GM19043 (cell line): Measurements from ENCODE around the gene C16orf78.

Experiments used
- ATAC-seq: cut with Tn5 transposase; IDR thresholded peaks from one replicate; pipeline ENCODE4 v1.9.1; 2021; ENCODE audit warnings: low read depth; ENCODE audit not compliant: unreplicated experiment

The C16orf78 gene

GRCh38 chr16:49378816-49379215, 5.2 kb downstream of the C16orf78 start:
- no peak for ATAC-seq

DNA sequence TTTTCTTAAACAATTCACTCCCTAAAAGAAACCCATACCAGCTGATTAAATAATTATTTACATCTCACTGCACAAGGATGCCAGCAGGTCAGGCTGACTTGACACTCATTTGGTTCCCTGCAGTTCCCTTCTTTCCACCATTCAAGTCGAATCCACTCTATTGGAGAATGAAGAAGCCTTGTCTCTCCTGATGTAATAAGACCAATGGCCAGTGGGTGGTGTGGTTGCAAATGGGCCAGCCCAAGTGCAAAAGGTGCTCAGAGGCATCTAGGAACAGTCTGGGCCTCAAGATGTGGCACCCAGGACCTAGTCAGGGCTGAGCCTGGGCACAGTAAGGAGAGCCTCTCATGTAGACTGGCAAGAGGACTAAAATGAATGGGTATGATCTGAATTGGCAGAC, 9.3 kb downstream of the C16orf78 start:
- ATAC-seq = no peak

DNA sequence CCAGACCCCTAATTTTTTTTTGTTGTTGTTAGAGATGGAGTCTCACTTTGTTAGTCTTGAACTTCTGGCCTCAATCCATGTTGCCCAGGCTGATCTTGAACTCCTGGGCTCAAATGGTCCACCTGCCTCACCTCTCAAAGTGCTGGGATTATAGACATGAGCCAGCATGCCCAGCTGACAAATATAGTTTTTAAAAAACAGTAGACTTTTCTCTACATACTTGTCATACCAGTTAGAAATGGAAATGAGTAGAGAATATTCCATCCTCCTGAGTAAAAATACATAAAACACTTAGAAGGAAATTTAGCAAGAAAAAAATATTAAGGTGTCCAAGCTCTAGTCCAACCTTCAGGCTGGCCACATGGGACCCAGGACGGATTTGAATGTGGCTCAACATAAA, 21.4 kb downstream of the C16orf78 start:
- no peak for ATAC-seq

DNA sequence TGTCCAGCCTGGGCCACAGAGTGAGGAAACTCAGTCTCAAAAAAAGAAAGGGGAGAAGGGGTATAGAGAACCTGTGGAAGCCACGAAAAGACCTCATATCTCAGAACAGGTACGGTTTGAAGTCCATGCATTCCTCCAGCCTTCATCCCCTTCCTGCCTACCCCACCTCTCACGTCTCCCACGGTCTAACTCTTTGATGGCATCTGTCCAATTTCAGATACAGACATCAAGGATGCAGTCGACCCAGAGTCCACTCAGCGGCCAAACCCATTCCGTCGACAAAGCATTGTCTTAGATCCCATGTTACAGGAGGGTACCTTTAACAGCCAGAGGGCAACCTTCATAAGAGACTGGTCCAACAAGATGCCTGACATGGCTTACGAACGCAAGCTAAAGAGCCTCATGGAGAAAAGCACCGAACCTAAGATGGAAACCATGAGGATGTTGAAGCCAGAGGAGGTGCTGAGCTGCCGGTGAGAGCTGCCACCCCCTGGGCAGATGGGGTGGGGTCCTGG, 22.7 kb downstream of the C16orf78 start:
- ATAC-seq = no peak

DNA sequence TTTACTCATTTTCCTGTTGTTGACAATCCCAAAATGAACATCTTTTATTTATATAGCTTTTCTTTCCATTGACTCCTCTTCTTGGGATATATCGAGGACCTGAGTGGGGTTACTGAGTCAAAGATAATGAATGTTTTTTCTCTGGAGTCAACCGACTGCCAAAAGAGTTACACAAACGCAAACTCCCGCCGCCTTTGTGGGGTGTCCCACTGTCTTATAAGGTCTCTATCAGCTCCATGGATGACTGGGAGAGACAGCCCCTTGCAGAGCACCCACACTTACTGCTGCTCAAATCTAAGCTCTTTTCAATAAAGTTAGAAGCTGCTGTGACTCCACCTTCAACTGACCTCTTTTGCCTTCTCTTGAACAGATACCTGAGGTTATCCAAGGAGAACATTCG, 25.2 kb downstream of the C16orf78 start:
- ATAC-seq = no peak

DNA sequence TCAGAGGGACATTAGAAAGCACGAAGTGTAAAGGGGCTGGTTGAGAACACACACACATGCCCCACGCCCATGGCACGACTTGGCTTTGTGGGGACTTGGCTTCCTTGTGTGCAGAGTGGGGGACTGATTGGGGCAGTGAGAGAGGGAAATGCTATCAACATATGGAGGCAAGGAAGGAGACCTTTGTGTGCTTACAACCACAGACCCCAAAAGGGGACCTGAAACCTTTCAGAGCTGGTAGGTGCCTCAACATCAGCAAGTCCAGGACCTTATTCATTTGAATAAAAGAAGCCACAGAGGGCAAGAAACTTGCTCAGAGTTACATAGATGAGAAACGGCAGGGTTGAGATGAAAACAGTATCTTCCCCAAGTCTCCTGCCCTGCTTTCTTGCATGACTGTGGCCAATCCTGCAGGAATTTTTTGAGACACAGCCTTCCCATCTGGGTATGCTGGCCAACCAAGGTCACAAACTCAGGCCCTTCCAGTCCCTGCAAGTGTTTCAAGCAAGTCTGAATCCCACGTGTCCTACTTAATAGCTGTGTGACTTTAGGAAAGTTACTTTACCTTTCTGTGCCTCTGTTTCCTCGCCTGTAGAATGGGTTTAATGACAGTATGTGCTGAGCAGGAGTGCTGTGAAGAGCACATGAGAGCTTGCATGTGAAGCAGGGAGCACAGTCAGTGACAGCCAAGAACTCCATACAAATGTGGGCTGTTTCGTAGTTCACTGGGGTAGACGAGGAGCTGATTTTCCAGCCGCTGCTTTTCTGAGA, 26.2 kb downstream of the C16orf78 start:
- peak; percentile 98 for ATAC-seq

- no peak for ATAC-seq
These were observed 27.0 kb downstream of the C16orf78 start for GRCh38 chr16:49400611-49401010.

- ATAC-seq = no peak
These were observed 31.5 kb downstream of the C16orf78 start for GRCh38 chr16:49405123-49405522.

GRCh38 chr16:49405530-49405929, 31.9 kb downstream of the C16orf78 start:
- ATAC-seq = no peak

DNA sequence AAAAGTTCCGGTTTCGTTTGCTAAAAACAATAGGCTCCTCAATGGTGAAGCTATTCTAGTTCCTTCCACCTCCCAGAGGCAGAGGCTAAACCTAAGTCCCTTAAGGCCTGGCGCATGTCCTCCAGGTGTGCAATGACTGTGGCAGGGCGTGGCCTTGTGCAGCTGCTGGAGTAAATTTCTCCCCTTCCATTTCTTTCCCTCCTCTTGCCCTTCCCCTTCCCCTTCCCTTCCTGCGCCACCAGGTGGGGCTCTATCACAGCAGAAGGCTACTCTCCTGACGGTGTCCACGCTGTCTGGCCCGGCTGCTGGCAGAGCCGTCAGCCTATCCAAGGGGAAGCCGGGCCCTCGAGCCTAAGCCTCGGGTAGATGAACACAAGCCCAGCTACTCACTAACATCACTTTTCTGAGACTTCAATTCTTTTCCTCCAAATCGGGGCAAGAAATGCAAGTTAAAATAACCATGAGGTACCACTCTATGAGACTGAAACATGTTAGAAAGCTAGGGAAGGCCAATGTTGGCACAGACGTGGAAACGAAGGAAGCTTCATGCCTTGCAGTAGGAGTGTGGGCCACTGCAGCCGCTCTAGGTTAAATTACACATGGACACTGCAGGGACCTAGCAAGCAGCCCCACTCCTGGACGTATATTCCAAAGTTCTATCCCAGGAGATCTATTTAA, 34.4 kb downstream of the C16orf78 start:
- peak; percentile 97 for ATAC-seq

DNA sequence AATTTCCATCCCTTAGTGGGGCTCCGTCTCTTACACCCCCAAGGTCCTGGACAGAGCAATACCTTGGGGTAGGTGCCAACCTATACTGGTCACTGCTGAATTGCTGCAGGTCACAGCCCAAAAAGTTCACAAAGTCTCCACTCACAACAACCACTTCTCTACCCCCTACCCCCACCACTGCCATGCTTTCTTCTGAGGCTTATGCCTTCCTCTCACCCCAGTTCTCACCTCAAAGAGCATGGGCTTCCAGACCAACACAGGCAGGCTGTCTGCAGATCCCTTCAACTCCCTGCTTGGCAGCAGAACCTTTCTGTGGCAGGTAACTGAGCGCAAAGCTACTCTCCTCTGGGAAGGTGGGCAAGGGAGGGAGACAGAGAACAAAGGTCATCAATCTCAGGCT, 35.5 kb downstream of the C16orf78 start:
- no peak for ATAC-seq

DNA sequence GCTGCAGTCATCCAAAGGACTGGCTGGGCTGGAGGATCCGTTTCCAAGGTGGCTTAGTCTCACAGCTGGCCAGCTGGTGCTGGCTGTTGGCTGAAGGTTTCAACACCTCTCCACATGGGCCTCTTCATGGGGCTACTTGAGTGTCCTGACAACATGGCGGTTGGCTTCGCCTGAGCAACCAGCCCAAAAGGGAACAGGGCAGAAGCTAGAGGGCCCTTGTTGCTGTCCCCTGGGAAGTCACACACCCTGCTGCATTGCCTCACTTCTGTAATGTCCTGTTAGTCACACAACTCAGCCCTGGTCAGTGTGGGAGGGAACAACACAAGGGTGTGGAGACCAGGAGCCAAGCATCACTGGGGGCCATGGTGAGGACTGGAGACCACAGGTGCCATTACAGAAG, 36.6 kb downstream of the C16orf78 start:
- ATAC-seq = no peak

DNA sequence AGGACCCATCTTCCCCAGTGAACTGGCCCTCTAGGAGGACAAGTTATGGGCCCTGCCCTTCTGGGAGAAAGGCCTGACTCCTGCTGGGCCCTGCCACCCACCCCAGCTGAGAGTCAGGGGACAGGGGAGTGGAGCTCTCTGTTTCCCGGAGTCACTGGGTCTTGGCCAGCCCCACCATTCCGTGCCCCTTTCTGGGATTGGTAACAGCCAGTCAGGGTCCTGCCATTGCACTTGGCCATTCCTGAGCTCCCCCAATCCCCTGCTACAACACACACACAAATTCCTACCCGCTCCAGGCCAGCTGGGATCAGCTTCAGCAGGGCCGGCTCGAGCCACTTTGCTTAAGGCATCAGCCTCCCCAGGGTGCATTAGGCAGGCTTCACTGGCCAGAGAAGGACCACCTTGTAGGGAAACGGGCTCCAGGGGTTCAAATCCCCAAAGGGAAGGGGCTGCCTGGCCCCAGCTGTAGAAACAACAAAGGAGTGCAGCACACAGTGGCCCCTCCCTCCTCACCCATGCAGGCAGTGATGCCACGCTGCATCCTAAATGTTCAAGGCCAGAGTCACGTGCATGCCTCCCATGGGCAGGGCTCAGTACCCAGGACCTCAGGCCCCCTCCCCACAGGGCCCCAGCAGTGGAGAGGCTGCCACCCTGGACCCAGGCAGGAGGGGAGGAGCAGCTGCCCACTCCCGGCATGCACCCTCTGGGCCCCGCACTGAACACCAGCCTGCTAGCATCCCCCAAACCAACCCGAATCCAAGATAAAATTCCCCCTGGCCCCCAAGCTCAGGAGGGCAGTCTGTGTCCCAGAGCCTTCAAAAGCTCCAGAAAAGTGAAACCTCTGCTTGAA, 37.7 kb downstream of the C16orf78 start:
- ATAC-seq = no peak

DNA sequence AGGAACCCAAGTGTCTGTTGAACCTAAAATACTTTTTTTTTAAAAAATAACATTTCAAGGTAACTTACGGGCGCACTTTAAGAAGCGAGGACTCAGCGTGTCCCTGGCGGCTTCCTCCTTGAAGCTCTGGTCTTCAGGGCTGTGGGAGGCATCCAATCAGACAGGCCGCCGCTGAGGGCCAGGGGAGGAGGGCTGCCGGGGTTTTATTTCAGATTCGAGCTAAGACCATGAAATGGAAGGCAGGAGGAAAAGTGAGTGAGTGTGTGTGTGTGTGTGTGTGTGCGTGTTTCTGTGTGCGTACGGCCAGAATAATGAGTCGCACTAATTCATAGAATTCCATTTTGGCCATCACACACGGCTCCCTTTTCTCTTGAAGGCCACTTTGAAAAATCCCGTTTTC, 41.1 kb downstream of the C16orf78 start:
- no peak for ATAC-seq

DNA sequence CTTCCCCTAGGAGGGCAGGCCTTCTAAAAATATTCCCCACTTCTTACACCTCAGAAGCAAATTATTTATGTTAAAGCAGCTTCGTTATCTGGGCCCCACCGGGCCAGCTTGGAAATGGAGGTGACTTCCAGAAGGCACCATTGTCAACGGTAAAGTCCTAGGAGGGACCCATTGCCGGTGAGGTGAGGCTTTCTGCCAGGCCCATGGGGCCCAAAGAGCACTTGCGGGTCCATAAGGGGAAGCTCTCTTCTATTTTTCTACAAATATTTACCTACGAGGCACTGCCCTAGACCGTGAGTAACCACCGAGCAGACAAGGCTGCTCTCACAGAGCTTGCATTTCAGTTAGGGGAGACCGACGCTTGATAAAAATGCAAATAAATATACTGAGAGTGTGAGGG, 41.5 kb downstream of the C16orf78 start:
- no peak for ATAC-seq

DNA sequence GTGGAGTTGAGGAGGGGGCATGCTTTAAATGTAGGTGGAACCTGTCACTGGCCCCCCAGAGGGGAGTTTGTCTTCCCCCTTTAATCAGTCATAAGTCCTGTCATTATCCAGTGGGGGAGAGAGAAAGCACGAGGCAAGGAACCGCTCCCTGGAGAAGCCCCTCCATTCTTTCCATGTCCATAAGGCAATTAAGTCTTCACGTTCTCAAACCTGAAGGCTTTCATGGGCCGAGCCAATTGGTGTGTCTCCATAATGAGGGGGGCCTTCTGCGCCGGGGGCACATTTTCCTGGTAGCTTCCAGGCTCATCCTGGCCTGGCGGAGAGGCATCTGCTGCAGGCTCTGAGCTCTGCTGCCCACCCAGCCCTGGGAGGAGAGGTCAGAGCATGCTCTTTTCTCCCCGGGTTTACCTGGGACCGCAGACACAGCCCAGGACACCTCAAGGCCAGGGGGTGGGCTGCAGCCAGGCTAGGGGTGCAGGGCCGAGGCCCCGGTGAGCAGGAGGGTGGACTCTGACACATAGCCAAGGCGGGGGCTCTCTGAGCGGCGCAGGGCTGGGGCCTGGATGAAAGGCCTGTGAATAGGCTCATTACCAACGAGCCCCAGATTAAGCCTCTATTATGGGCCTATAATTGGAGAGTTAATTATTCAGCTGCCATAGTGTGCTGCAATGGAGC, 42.5 kb downstream of the C16orf78 start:
- no peak for ATAC-seq

- no peak for ATAC-seq
These were observed 43.8 kb downstream of the C16orf78 start for GRCh38 chr16:49417354-49417753.

- no peak for ATAC-seq
These were observed 45.4 kb downstream of the C16orf78 start for GRCh38 chr16:49419006-49419405.

DNA sequence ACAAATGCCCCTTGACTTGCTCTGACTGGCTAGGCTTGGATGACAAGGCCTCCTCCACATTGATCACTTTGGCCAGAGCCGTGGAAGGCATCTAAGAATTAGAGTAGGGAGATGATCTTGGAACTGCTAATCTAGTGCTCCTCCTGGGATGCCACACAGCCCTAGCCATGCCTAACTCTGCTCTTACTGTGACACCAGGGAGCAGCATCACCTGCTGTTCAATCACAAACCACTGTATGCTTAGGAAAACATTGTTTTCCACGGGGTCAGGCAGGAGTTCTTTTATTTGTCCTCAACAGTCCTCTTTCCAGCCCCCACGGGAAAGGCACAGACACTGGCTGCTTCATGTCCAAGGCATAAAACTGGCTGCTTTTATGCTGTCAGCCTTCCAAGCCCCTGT, 46.3 kb downstream of the C16orf78 start:
- ATAC-seq = no peak

DNA sequence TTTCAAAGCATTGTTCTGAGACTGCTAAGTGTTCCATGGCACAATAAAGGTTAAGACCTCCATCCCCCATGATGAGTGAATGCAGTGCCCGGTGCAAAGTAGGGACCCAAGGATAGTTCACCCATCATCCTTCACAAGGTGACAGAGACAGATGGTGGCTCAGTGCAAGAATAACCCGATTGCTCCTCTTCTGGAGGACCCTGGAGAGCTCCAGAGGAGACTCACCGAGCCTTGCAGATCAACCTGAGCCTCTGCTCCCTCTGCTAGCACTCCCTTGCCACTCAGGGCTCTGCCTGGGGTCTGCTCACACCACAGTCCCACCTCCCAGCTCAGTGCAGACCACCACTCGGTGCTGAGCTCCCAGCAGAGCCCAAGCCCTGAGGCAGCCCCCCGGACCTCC, 49.3 kb downstream of the C16orf78 start:
- ATAC-seq = no peak

DNA sequence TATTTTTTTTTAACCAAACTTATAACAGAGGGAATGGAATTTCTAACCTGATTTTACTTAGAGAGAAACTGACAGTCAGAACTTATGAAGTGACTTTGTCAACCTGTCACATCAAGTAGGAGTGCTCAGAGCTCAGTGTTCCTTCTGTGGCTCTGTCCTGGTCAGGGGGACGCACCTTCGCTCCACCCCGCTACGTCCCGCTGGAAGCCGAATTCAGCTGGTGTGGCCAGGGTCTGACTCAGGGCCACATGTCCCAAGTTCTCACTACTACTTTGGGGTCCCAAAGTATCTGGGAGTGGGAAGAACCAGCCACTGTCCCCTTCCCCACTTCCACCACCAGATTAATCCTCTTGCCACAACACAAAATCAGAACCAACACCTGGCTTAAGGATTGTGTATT, 51.4 kb downstream of the C16orf78 start:
- ATAC-seq = no peak
